HG02852 (cell line): ENCODE measurements around the gene SLC33A1.

ENCODE experiments used
- ATAC-seq: cut with Tn5 transposase; IDR thresholded peaks from one replicate; pipeline ENCODE4 v1.9.1; 2021; ENCODE audit warnings: mild to moderate bottlenecking, moderate library complexity; ENCODE audit not compliant: unreplicated experiment

SLC33A1 gene

GRCh38 chr3:155792532-155792931 lies 61.7 kb downstream of the SLC33A1 start:
- ATAC-seq, result no peak

GRCh38 chr3:155791190-155791589 lies 63.0 kb downstream of the SLC33A1 start:
- no peak for ATAC-seq

- no peak for ATAC-seq
Measured at GRCh38 chr3:155790272-155790925, 63.8 kb downstream of the SLC33A1 start.

GRCh38 chr3:155785662-155786295 lies 68.4 kb downstream of the SLC33A1 start:
- no peak for ATAC-seq

GRCh38 chr3:155782390-155782953 lies 71.8 kb downstream of the SLC33A1 start:
- no peak for ATAC-seq

- no peak for ATAC-seq
Measured at GRCh38 chr3:155780291-155780690, 73.9 kb downstream of the SLC33A1 start.

GRCh38 chr3:155778462-155778861 lies 75.8 kb downstream of the SLC33A1 start:
- ATAC-seq, result no peak

- ATAC-seq, result peak; percentile 68
Measured at GRCh38 chr3:155772801-155773200, 81.4 kb downstream of the SLC33A1 start.

GRCh38 chr3:155771126-155771525 lies 83.1 kb downstream of the SLC33A1 start:
- no peak for ATAC-seq
